Stimulated activated naive CD4-positive, alpha-beta T cell (primary cell): ENCODE measurements around the gene PXK.

Source experiments
- DNase-seq, 6 experiments: peaks; one replicate each; lab custom pipeline; 2025; lab: John Stamatoyannopoulos, UW

Gene PXK

DNA sequence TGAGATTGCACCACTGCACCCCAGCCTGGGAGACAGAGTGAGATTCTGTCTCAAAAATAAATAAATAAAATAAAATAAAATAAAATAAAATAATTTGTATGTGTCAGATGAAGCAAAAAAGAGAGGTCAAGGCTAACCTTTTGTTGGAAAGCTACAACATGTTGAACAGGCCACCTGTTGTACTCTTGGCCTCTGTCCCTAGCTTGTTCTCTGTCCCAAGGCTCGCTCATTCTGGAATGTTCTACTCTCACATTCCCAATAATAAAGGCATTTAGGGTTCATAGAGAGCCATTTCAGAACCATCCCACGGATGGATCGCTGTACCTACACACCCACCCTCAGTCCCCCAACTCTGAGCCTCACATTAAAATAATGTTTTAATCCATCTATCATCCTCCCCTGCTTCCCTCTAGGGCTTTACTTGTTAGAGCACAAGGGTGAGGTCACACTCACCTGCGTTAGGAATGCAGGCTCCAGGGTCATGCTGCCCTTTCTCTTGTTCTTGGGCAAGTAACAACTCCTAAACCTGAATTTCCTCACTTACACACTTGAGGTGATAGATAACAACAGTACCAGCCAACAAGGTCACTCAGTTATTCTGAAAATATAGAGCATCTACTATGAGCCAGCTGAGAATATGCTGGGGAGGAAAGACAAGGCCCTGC, 134.3 kb downstream of the PXK start:
- DNase-seq = no peak

DNA sequence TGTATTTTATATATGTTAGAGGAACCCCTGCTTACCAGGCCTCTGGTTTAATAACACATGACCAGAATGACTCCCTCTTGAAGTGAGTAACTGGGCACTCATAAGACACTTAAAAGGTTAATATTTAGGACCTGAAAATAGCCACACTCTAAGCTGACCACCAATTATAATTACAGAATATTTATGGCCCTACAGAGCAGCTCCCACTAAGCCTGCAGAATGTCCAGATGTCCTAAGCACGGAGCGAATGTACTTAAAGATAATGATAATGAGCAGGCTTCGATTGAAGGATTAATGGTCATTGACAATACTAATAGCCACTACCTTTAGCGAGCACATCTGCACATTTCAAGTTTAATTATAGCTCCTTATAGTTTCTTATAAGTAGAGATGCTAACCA, 136.4 kb downstream of the PXK start:
- DNase-seq = no peak

DNA sequence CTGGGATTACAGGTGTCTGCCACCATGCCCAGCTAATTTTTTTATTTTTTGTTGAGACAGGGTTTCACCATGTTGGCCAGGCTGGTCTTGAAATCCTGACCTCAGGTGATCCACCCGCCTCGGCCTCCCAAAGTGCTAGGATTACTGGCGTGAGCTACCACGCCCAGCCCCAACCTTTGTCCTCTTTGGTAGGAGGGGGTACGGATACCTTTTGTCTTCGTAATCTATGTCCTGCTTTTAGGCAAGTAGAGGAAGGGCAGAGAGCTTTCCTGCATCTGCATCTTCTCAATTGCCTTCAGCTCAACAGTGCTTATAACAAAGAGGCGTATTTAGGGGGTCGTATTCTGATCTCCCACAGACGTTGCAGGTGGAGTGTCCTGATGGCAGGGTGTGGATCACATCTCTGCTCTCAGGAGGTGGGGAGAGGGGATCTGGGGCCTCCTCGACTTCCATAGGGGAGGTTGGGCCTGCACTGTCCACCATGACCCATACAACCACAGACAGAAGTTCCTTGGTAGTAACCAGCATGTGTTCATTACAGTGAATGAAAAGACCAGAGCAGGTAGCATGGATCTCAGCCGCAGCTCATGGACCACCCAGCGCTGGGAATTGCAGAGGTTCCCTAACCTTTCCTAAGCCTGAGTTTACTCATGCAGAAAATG, 137.8 kb downstream of the PXK start:
- no peak for DNase-seq

DNA sequence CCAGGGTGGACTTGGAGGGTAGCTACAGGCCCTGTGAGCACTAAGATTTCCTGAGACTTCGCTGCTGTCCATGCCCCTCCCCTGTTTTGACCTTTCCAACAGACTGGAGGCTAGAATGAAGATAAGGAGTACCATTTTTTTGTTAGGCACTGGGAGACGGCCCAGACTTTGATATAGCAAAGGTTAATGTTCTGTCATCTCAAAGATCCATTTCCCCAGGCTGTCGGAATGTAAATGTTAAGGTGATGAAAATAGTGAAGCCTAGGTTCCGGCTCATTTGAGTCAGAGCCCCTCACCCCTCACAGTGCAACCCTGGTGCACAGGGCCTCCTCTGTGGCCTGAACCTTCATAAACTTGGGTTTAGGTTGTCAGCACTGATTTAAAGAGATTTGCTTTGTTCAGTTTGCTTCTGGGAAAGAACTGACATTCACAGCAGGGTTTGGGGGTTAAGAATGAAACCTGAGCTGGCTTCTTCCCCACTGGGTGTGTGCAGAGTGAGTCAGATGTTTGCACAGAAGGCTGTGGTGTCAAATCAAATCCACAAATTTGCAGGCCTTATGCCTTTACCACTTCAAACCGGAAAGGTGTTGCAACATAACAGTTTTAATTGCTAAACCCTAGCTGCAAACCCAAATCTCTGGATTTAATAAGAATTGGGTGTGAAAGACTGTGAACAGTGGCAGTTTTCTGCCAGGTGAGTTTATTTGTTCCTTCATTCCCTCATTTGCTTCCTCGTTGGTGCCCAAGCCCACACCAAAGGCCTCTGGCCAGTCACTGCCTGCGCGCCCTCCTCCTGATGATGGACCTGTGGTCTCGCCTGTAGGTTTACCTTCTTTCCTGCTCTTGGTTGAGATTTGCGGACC, 138.6 kb downstream of the PXK start:
- no peak for DNase-seq

DNA sequence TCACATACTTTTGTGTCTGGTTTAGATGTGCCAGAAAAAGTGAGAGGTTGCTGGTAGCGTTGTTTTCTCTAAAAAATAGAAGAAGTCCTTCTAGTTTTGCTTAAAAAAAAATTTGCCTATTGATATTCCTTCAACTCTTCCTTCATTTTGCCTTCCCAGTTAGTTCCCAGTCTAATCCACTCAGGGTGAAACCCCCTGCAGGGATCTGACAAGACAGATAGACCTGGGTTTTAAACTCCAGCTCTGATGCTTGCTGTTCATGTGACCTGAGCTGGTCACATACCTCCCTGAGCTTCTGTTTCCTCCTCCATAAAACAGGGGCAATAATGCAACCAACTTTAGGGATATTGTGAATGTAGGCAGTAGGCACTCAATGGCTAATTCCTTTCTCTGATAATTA, 140.6 kb downstream of the PXK start:
- no peak for DNase-seq

DNA sequence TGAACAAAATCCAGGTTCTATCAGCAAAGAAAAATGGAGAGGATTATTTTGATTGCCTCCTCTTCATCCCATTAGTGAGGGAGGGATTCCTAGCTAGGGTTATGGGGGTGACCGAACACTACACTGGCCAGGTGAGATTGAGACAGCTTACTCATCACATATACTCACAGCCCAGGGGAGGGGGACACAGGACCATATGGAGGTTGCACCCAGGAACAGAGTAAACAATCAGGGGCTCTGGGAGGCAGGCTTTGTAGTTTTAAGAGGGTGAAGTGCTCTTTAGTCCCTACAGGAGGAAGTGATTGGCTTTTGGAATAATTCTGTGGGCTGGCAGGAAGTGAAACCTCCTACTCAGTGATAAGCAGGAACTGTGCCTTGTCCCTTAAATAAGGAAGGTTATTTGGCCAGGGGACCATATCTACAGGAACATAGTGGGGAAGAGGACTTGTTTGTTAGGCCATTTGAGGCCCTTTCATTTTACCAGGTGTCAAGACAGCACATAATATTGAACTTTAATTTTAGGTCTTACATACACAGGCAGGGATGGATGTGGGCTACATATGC, 141.7 kb downstream of the PXK start:
- no peak for DNase-seq

DNA sequence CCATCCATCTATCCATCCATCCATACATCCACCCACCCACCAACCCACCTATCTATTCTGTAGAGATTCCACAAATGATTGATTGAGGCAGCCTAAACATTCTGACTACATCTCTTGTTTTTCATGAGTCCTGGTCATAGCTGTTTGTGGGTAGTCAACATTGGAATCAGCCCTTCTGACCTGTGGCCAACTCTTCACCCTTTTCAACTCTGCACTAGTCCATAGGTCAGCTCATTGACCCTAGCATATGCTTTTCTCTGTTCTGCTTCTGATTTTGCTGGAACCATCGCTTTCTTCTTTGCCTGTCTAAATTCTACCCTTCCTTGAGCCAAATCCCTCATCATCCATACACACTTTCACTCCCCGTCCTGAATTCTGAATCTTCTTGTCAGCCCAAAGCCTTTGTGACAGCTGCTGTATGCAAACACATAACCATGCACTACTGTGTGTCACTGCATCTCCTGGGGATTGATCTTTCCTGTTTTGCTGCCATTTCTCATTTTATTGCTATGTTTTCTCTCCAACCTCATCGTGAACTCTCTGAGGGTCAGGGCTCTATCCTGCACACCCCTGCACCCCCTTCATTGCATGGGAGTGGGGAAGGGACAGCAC, 142.4 kb downstream of the PXK start:
- no peak for DNase-seq
